GM23338 (cell line): ENCODE data around the gene EFTUD2. TPM values are rescaled to one million over a fixed set of nuclear protein-coding genes. Genes with fewer than 3 reads are reported as not detected.

Experiments
- ATAC-seq: fragments of 200-7000 bp; cut with Tn5 transposase; 3 replicates; pipeline ENCODE4 v1.9.1; 2020
- DNase-seq: peaks from one replicate; pipeline ENCODE4 v3.0.0-alpha.2; 2015; ENCODE audit warnings: low spot score
- H2AFZ ChIP-seq: fragments of 200-600 bp; sonication (generic); 2 replicates; pipeline ENCODE4 v1.8.0; 2016; ENCODE audit warnings: antibody characterized with exemption, mild to moderate bottlenecking, moderate library complexity
- H3F3A ChIP-seq: fragments of 200-600 bp; sonication (generic); replicated peaks from 2 replicates; pipeline ENCODE4 v1.8.0; 2017; ENCODE audit warnings: antibody characterized with exemption, mixed run types, low read depth
- H3K27ac ChIP-seq: fragments of 200-600 bp; sonication (generic); 2 replicates; pipeline ENCODE4 v1.6.1; 2016; ENCODE audit warnings: low read depth
- H3K27me3 ChIP-seq: fragments of 200-600 bp; sonication (generic); 2 replicates; pipeline ENCODE4 v1.8.0; 2016; ENCODE audit warnings: mild to moderate bottlenecking, mixed run types, moderate library complexity; ENCODE audit not compliant: insufficient read depth
- H3K36me3 ChIP-seq: fragments of 200-600 bp; sonication (generic); 2 replicates; pipeline ENCODE4 v1.8.0; 2016; ENCODE audit warnings: mild to moderate bottlenecking; ENCODE audit not compliant: insufficient read depth
- H3K4me1 ChIP-seq: fragments of 200-600 bp; sonication (generic); 2 replicates; pipeline ENCODE4 v1.8.0; 2016; ENCODE audit warnings: mild to moderate bottlenecking, moderate library complexity; ENCODE audit not compliant: insufficient read depth
- H3K4me2 ChIP-seq: fragments of 200-600 bp; sonication (generic); 2 replicates; pipeline ENCODE4 v1.7.1; 2017; ENCODE audit warnings: mixed run types
- H3K4me3 ChIP-seq: fragments of 200-600 bp; sonication (generic); 2 replicates; pipeline ENCODE4 v1.6.1; 2016; ENCODE audit warnings: mixed run types
- H3K79me2 ChIP-seq: fragments of 200-600 bp; sonication (generic); replicated peaks from 2 replicates; pipeline ENCODE4 v1.8.0; 2017; ENCODE audit warnings: mild to moderate bottlenecking; ENCODE audit not compliant: insufficient read depth
- H3K9me2 ChIP-seq: fragments of 200-600 bp; sonication (generic); 2 replicates; pipeline ENCODE4 v1.8.0; 2017; ENCODE audit not compliant: insufficient read depth
- H4K20me1 ChIP-seq: fragments of 200-600 bp; sonication (generic); replicated peaks from 2 replicates; pipeline ENCODE4 v1.8.0; 2017; ENCODE audit warnings: mild to moderate bottlenecking; ENCODE audit not compliant: insufficient read depth
- H3K27ac Mint-ChIP-seq: 2 replicates; pipeline ENCODE4 v1.8.0; 2020; ENCODE audit warnings: inconsistent platforms, mild to moderate bottlenecking, moderate library complexity, mixed read lengths
- H3K27me3 Mint-ChIP-seq: 3 replicates; pipeline ENCODE4 v1.8.0; 2022; ENCODE audit warnings: low read depth, mild to moderate bottlenecking, moderate library complexity, mixed read lengths, inconsistent platforms; ENCODE audit not compliant: insufficient read depth, poor library complexity
- H3K36me3 Mint-ChIP-seq: 3 replicates; pipeline ENCODE4 v1.8.0; 2021; ENCODE audit warnings: low read depth, mild to moderate bottlenecking, inconsistent platforms, moderate library complexity, mixed read lengths
- H3K4me1 Mint-ChIP-seq: 3 replicates; pipeline ENCODE4 v1.8.0; 2020; ENCODE audit warnings: mild to moderate bottlenecking, inconsistent platforms, mixed read lengths
- H3K4me3 Mint-ChIP-seq: 3 replicates; pipeline ENCODE4 v1.8.0; 2021; ENCODE audit warnings: moderate library complexity, mild to moderate bottlenecking, inconsistent platforms, mixed read lengths
- H3K9me3 Mint-ChIP-seq: 3 replicates; pipeline ENCODE4 v1.8.0; 2020; ENCODE audit warnings: moderate library complexity, mild to moderate bottlenecking, inconsistent platforms, mixed read lengths
- CREB1 ChIP-seq: fragments of 250-450 bp; sonication (Bioruptor Pico); IDR thresholded peaks from 2 replicates; pipeline ENCODE4 v1.5.0; 2020; ENCODE audit warnings: low read depth, mild to moderate bottlenecking, moderate library complexity
- CTCF ChIP-seq, 2 experiments: fragments of 200-600 bp in 1 of 2; sonication (generic) in 1 of 2; conservative IDR thresholded peaks; 2 replicates each; pipeline versions ENCODE4 v1.5.1 to v1.6.1; 2016 to 2017; ENCODE audit warnings: antibody characterized with exemption in 2 of 2, low read depth in 2 of 2, mild to moderate bottlenecking in 2 of 2, moderate library complexity in 1 of 2
- ETS1 ChIP-seq: IDR thresholded peaks from 2 replicates; pipeline ENCODE4 v1.6.1; 2016; ENCODE audit warnings: antibody characterized with exemption
- EZH2 ChIP-seq: fragments of 200-600 bp; sonication (generic); IDR thresholded peaks from one replicate; pipeline ENCODE4 v1.8.0; 2017; ENCODE audit warnings: antibody characterized with exemption, mild to moderate bottlenecking, low read depth; ENCODE audit not compliant: unreplicated experiment
- EZH2phosphoT487 ChIP-seq: fragments of 200-600 bp; sonication (generic); IDR thresholded peaks from one replicate; pipeline ENCODE4 v1.8.1; 2018; ENCODE audit warnings: antibody characterized with exemption; ENCODE audit not compliant: unreplicated experiment
- JUNB ChIP-seq: IDR thresholded peaks from one replicate; pipeline ENCODE4 v1.6.1; 2016; ENCODE audit warnings: antibody characterized with exemption; ENCODE audit not compliant: unreplicated experiment
- NANOG ChIP-seq: IDR thresholded peaks from 2 replicates; pipeline ENCODE4 v1.6.1; 2016; ENCODE audit warnings: antibody characterized with exemption, borderline replicate concordance
- POLR2AphosphoS5 ChIP-seq: IDR thresholded peaks from 2 replicates; pipeline ENCODE4 v1.6.1; 2016; ENCODE audit warnings: antibody characterized with exemption, low read depth
- STAT1 ChIP-seq: IDR thresholded peaks from one replicate; pipeline ENCODE4 v1.6.1; 2016; ENCODE audit warnings: antibody characterized with exemption; ENCODE audit not compliant: unreplicated experiment
- ZNF114 ChIP-seq: fragments of 250-450 bp; sonication (Bioruptor Pico); IDR thresholded peaks from 2 replicates; pipeline ENCODE4 v1.5.0; 2020; ENCODE audit warnings: mild to moderate bottlenecking, moderate library complexity
- ZNF331 ChIP-seq: fragments of 250-450 bp; sonication (Bioruptor Pico); IDR thresholded peaks from 2 replicates; pipeline ENCODE4 v1.5.0; 2020; ENCODE audit warnings: low read depth, mild to moderate bottlenecking, moderate library complexity
- ZNF462 ChIP-seq: fragments of 250-450 bp; sonication (Bioruptor Pico); IDR thresholded peaks from 2 replicates; pipeline ENCODE4 v1.5.0; 2020; ENCODE audit warnings: mild to moderate bottlenecking, moderate library complexity
- polyA plus RNA-seq: library from polyadenylated mRNA; unstranded; fragments of >200 nt; fragmentation: Nextera tagmentation; extraction: Ambion mirVana; gene quantifications from 2 replicates; pipeline ENCODE4 v1.2.1, GENCODE V29; 2016
- total RNA-seq: library from RNA; depleted of rRNA; stranded (reverse); fragments of >200 nt; shearing (Covaris generic); gene quantifications from 2 replicates; pipeline ENCODE4 v1.2.3, GENCODE V29; 2014

Gene EFTUD2
- total and polyA plus RNA-seq, 2 experiments from 2014 or later: 61.6 to 196 TPM

GRCh38 chr17:44927696-44928095, 28.5 kb upstream of the EFTUD2 start:
- 0 out of 2 replicates have a peak, but pooled peaks cover 14% of the 10 kb centered on the region for H3F3A ChIP-seq
- no peaks in the 10 kb centered on the region for H3K27me3 ChIP-seq
- no peak for ATAC-seq
- no peak overlapping the region for H3K4me3 Mint-ChIP-seq
- no peaks in the 10 kb centered on the region for H3K4me1 ChIP-seq
- no peaks in the 10 kb centered on the region for H3K79me2 ChIP-seq
- peaks cover 3% of the 10 kb centered on the region; the same call in 1 of the 2 replicates for H4K20me1 ChIP-seq
- no peak overlapping the region for H2AFZ ChIP-seq
- H3K27ac Mint-ChIP-seq: no peak overlapping the region
- peaks cover 4% of the 10 kb centered on the region for H3K27me3 Mint-ChIP-seq
- H3K27ac ChIP-seq: no peak overlapping the region
- H3K4me3 ChIP-seq: no peak overlapping the region
- peaks cover 36% of the 10 kb centered on the region for H3K36me3 ChIP-seq
- TF ChIP-seq EZH2: no peak
- no peak for TF ChIP-seq ZNF114 (CRISPR knock-in tag)
- no peak for TF ChIP-seq CREB1
- H3K4me2 ChIP-seq: no peak overlapping the region
- H3K4me1 Mint-ChIP-seq: peaks cover 13% of the 10 kb centered on the region
- H3K9me2 ChIP-seq: no peaks in the 10 kb centered on the region
- no peaks in the 10 kb centered on the region for H3K9me3 Mint-ChIP-seq
- no peak for DNase-seq
- H3K36me3 Mint-ChIP-seq: peaks cover 70% of the 10 kb centered on the region

GRCh38 chr17:44926821-44927525, 27.7 kb upstream of the EFTUD2 start:
- Histone ChIP-seq H3K9me2 (no peaks in the 10 kb centered on the region), H2AFZ (no peak overlapping the region), H3K4me3 (no peak overlapping the region), H4K20me1 (peaks cover 3% of the 10 kb centered on the region; the same call in 1 of the 2 replicates), H3K4me1 (no peaks in the 10 kb centered on the region), H3K4me2 (no peak overlapping the region), H3K27me3 (no peaks in the 10 kb centered on the region), H3F3A (0 out of 2 replicates have a peak, but pooled peaks cover 15% of the 10 kb centered on the region), H3K36me3 (peaks cover 34% of the 10 kb centered on the region), H3K79me2 (no peaks in the 10 kb centered on the region), H3K27ac (no peak overlapping the region)
- no peak overlapping the region for H3K4me3 Mint-ChIP-seq
- DNase-seq (no peak), ATAC-seq (no peak)
- H3K9me3 Mint-ChIP-seq: no peaks in the 10 kb centered on the region
- peaks cover 8% of the 10 kb centered on the region for H3K27me3 Mint-ChIP-seq
- peaks cover 66% of the 10 kb centered on the region for H3K36me3 Mint-ChIP-seq
- no peak overlapping the region for H3K27ac Mint-ChIP-seq
- H3K4me1 Mint-ChIP-seq: peaks cover 16% of the 10 kb centered on the region
- no peak for TF ChIP-seq EZH2
- TF ChIP-seq POLR2AphosphoS5: no peak
- TF ChIP-seq ETS1: no peak
- TF ChIP-seq ZNF331: no peak
- no peak for TF ChIP-seq CTCF (conservative IDR thresholded peaks at IDR 0.05; ENCODE audit: low read depth in 2 of 2)
- TF ChIP-seq EZH2phosphoT487: no peak
- no peak for TF ChIP-seq NANOG
- no peak for TF ChIP-seq ZNF462
- TF ChIP-seq ZNF114 (CRISPR knock-in tag): no peak
- no peak for TF ChIP-seq CREB1
- TF ChIP-seq STAT1: no peak
- no peak for TF ChIP-seq JUNB
